ENCODE data around the gene DIO3. TPM values are rescaled to one million over a fixed set of nuclear protein-coding genes. Genes with fewer than 3 reads are reported as not detected.

DIO3 gene
- polyA plus RNA-seq, 1 donor from 2014 or later, result 49.2 TPM

DNA sequence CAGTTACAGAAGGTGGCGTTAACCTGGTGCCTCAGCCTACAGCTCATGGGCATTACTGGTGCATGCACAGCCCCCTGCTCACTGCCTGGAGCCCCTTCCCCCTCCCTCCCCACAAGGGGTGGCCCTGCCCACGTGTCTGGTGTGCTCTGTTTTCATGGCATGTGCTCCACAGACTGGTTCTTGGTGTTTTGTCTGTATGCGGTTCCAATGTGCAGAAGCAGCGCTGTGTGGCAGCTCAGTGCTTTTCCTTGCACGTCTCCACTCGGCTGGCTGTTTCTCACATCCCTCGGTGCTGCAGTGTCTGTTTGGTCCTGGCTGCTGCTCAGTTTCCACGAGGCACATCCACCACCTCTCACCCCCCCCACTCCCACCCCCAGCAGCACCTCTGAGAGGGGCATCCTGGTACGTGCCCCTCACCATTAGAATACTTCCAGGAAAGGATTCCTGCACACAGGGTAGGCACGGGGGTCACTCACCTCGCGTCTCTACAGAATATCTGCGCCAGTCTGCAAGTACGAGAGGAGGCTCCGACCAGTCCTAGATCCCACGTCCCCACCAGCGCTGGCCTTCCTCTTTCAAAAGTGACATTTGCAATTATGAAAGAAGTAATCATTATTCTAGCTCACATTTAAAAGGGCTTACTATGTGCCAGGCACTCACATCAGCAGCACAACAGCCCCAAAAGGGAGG is 27.1 kb downstream of the DIO3 start:
- H3K36me3 ChIP-seq (ENCODE audit: insufficient read depth, low read length), result no peaks in the 10 kb centered on the region
- H3K79me2 ChIP-seq (replicated peaks; ENCODE audit: insufficient read depth, low read length), result no peaks in the 10 kb centered on the region
- TF ChIP-seq MXI1 (conservative IDR thresholded peaks at IDR 0.05; ENCODE audit: poor library complexity, severe bottlenecking), result no peak
- TF ChIP-seq, protein P1, sequence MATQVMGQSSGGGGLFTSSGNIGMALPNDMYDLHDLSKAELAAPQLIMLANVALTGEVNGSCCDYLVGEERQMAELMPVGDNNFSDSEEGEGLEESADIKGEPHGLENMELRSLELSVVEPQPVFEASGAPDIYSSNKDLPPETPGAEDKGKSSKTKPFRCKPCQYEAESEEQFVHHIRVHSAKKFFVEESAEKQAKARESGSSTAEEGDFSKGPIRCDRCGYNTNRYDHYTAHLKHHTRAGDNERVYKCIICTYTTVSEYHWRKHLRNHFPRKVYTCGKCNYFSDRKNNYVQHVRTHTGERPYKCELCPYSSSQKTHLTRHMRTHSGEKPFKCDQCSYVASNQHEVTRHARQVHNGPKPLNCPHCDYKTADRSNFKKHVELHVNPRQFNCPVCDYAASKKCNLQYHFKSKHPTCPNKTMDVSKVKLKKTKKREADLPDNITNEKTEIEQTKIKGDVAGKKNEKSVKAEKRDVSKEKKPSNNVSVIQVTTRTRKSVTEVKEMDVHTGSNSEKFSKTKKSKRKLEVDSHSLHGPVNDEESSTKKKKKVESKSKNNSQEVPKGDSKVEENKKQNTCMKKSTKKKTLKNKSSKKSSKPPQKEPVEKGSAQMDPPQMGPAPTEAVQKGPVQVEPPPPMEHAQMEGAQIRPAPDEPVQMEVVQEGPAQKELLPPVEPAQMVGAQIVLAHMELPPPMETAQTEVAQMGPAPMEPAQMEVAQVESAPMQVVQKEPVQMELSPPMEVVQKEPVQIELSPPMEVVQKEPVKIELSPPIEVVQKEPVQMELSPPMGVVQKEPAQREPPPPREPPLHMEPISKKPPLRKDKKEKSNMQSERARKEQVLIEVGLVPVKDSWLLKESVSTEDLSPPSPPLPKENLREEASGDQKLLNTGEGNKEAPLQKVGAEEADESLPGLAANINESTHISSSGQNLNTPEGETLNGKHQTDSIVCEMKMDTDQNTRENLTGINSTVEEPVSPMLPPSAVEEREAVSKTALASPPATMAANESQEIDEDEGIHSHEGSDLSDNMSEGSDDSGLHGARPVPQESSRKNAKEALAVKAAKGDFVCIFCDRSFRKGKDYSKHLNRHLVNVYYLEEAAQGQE (IDR thresholded peaks at IDR 0.05; ENCODE audit: borderline replicate concordance), result no peak
- no peak for TF ChIP-seq POLR2AphosphoS5 (IDR thresholded peaks at IDR 0.05)
- TF ChIP-seq SMC3 (conservative IDR thresholded peaks at IDR 0.05; ENCODE audit: poor library complexity), result no peak
- no peak for TF ChIP-seq EP300 (conservative IDR thresholded peaks at IDR 0.05; ENCODE audit: poor library complexity, severe bottlenecking)
- TF ChIP-seq TAF1 (IDR thresholded peaks at IDR 0.05; ENCODE audit: low read depth), result no peak
- no peak for TF ChIP-seq RAD21 (conservative IDR thresholded peaks at IDR 0.05)
- H3K9me2 ChIP-seq (ENCODE audit: insufficient read depth, low read length), result no peaks in the 10 kb centered on the region
- no peaks in the 10 kb centered on the region for H3K9me3 ChIP-seq (ENCODE audit: low read length)
- no peak overlapping the region for H2AFZ ChIP-seq (ENCODE audit: low read depth, low read length)
- H3K9ac ChIP-seq (ENCODE audit: low read length), result no peak overlapping the region
- H3K4me3 ChIP-seq (ENCODE audit: low read length), result no peak overlapping the region
- no peak overlapping the region for H3K4me2 ChIP-seq (ENCODE audit: low read length)
- H4K20me1 ChIP-seq (ENCODE audit: insufficient read depth), result no peaks in the 10 kb centered on the region
- H3K27ac ChIP-seq (ENCODE audit: low read length), result no peak overlapping the region
- H3K27me3 ChIP-seq (ENCODE audit: insufficient read depth, low read depth, low read length), result no peaks in the 10 kb centered on the region
- H3F3A ChIP-seq (ENCODE audit: insufficient read depth, low read length, poor library complexity, severe bottlenecking), result no peaks in the 10 kb centered on the region

DNA sequence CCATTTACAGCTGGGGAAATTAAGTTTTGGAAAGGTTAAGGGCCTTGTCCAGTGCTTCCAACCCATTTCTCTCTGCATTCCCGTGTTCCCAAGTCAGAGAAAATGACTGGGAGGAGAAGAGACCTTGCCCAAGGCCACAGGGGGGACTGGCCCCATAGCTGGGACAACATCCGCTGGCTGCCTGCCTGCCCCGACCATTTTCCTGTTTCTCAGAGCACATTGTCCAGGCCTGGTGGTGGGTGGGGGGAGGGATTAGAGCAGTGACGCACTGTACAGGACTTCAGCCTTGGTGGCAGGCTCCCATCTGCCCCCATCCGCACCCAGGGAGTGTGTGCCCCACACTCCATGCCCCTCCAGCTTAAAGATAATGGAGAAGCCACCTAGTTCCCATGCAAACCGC is 27.7 kb downstream of the DIO3 start:
- Histone ChIP-seq H3K9me2 (ENCODE audit: insufficient read depth, low read length) (no peaks in the 10 kb centered on the region), H3K27me3 (ENCODE audit: insufficient read depth, low read depth, low read length) (no peaks in the 10 kb centered on the region), H2AFZ (ENCODE audit: low read depth, low read length) (no peak overlapping the region), H4K20me1 (ENCODE audit: insufficient read depth) (no peaks in the 10 kb centered on the region), H3K36me3 (ENCODE audit: insufficient read depth, low read length) (no peaks in the 10 kb centered on the region), H3K9me3 (ENCODE audit: low read length) (no peaks in the 10 kb centered on the region), H3F3A (ENCODE audit: insufficient read depth, low read length, poor library complexity, severe bottlenecking) (no peaks in the 10 kb centered on the region), H3K9ac (ENCODE audit: low read length) (no peak overlapping the region), H3K27ac (ENCODE audit: low read length) (no peak overlapping the region), H3K4me3 (ENCODE audit: low read length) (no peak overlapping the region), H3K4me2 (ENCODE audit: low read length) (no peak overlapping the region), H3K79me2 (replicated peaks; ENCODE audit: insufficient read depth, low read length) (no peaks in the 10 kb centered on the region)
- TF ChIP-seq SMC3 (conservative IDR thresholded peaks at IDR 0.05; ENCODE audit: poor library complexity) (no peak), EZH2 (IDR thresholded peaks at IDR 0.05; ENCODE audit: borderline replicate concordance, insufficient read depth, low read length, poor library complexity, severe bottlenecking) (no peak), POLR2AphosphoS5 (IDR thresholded peaks at IDR 0.05) (no peak), RAD21 (conservative IDR thresholded peaks at IDR 0.05) (no peak), TAF1 (IDR thresholded peaks at IDR 0.05; ENCODE audit: low read depth) (no peak), MXI1 (conservative IDR thresholded peaks at IDR 0.05; ENCODE audit: poor library complexity, severe bottlenecking) (no peak), EP300 (conservative IDR thresholded peaks at IDR 0.05; ENCODE audit: poor library complexity, severe bottlenecking) (no peak)
- TF ChIP-seq, protein P2, sequence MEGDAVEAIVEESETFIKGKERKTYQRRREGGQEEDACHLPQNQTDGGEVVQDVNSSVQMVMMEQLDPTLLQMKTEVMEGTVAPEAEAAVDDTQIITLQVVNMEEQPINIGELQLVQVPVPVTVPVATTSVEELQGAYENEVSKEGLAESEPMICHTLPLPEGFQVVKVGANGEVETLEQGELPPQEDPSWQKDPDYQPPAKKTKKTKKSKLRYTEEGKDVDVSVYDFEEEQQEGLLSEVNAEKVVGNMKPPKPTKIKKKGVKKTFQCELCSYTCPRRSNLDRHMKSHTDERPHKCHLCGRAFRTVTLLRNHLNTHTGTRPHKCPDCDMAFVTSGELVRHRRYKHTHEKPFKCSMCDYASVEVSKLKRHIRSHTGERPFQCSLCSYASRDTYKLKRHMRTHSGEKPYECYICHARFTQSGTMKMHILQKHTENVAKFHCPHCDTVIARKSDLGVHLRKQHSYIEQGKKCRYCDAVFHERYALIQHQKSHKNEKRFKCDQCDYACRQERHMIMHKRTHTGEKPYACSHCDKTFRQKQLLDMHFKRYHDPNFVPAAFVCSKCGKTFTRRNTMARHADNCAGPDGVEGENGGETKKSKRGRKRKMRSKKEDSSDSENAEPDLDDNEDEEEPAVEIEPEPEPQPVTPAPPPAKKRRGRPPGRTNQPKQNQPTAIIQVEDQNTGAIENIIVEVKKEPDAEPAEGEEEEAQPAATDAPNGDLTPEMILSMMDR (IDR thresholded peaks at IDR 0.05; ENCODE audit: poor library complexity, severe bottlenecking), result no peak
- TF ChIP-seq, protein P1 (IDR thresholded peaks at IDR 0.05; ENCODE audit: borderline replicate concordance), result no peak

Data from neural cell (in vitro differentiated cells).